Left ventricle myocardium superior (tissue), 1 donor: ENCODE measurements around the gene ZNF850. TPM values are rescaled to one million over a fixed set of nuclear protein-coding genes. Genes with fewer than 3 reads are reported as not detected.
"Not testable (repeated sequence)": the region's sequence is repeated elsewhere in the genome, so short reads cannot be mapped to it uniquely, and the experiment has no call there.

Experiments
- ATAC-seq: fragments of 200-7000 bp; cut with Tn5 transposase; one replicate; pipeline ENCODE4 v1.9.1; 2020; ENCODE audit warnings: mild to moderate bottlenecking, moderate library complexity
- DNase-seq: peaks from one replicate; pipeline ENCODE4 v3.0.0-alpha.2; 2020
- intact Hi-C: fragments of 100-400 bp; cut with micrococcal nuclease; formaldehyde crosslinking; loops from one replicate; pipeline ENCODE4 v1.11.0; 2022
- long read RNA-seq: library from polyadenylated mRNA; unstranded; transcript quantifications from one replicate; pipeline ENCODE4 v2.0.0, GENCODE V29; 2021
- total RNA-seq: library from RNA; stranded (reverse); fragmentation: NEBNext Ultra II Directional; extraction: Animal tissue kit (Norgen Biotek cat#: 25700); gene quantifications from one replicate; pipeline ENCODE4 v1.2.1, GENCODE V29; 2021
- donor health status: DM: no; HTN: yes; CAD: no; lungs with severe emphysema.

The ZNF850 gene
- 5.6 TPM for total RNA-seq
- long read RNA-seq, full-length matches to known transcripts: 2 of 4 reads
- long read RNA-seq, partial matches to known transcripts: 0 of 4 reads
- long read RNA-seq, other reads (novel, unspliced or antisense): 2 of 4 reads

DNA sequence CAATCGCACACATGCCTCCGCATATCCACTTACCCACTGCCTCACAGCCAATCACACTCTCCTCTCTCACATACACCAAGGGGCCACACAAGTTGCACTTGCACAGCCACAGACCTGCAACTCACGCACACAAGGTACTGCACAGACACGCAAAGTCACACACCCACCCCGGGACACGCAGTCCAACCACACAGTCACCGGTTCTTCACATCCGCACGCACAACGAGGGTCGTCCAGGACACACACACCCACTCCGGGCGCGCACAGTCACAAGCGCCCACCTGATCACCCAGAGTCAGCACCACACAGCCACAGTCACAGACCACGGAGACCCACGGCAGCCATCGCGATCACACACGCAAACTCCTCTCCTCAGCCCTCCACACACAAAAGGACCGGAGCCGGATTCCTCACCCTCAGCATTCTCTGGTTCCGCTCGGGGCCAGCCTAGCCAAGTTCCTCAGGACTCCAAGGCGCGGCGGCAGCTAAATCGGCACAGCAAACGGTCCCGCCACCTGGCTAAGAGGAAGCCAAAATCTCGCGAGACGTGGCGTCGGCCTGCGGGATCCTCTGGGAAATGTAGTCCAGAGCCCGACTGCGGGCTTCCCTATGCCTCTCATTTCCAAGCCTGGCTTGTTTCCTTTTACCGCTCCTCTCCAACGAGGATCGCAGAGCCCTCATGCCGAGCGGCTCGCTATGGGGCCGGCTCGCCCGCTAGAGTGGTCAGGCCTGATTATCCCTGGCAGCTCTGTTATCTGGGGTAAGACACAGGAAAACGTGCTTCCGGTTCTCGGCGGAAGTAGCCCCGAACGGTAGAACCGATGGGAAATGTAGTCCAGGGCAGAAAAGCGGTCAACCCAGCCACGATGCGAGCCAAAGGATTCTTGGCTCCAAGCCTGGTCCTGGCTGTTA, at the start of gene ZNF850:
Gene ZNF850 (minus strand): TSS at position 497 of the 912 bp plus-strand sequence. CDS start 10,201 bp downstream, outside the sequence.
- DNase-seq (peak; percentile 98), ATAC-seq (peak; percentile 97)
- intact Hi-C loops: no loop called here

- no peak for ATAC-seq
- intact Hi-C loops: no loop called here
- no peak for DNase-seq
Observed at GRCh38 chr19:36821758-36822157, 49.2 kb upstream of the ZNF850 start.

GRCh38 chr19:36819130-36819630, 46.6 kb upstream of the ZNF850 start:
- ATAC-seq (no peak), DNase-seq (no peak)
- intact Hi-C loops: no loop called here

- no peak for ATAC-seq
- intact Hi-C loops: no loop called here
- no peak for DNase-seq
Observed at GRCh38 chr19:36807029-36807428, 34.4 kb upstream of the ZNF850 start.

GRCh38 chr19:36805364-36805763, 32.8 kb upstream of the ZNF850 start:
- ATAC-seq (no peak), DNase-seq (no peak)
- intact Hi-C loops: no loop called here

GRCh38 chr19:36797786-36798108, 25.1 kb upstream of the ZNF850 start:
- ATAC-seq: no peak

GRCh38 chr19:36796714-36796992, 24.0 kb upstream of the ZNF850 start:
- ATAC-seq (no peak), DNase-seq (no peak)
- intact Hi-C loops: no loop called here

More at GRCh38 chr19:36797786-36798108, 25.1 kb upstream of the ZNF850 start:
- intact Hi-C loops: no loop called here
- DNase-seq: no peak

GRCh38 chr19:36791420-36792141, 19.0 kb upstream of the ZNF850 start:
- peak; percentile 56 for DNase-seq
- intact Hi-C loops: not testable (repeated sequence)
- ATAC-seq: peak; percentile 100

- peak; percentile 59 for DNase-seq
- no peak for ATAC-seq
- intact Hi-C loops: no loop called here
Observed at GRCh38 chr19:36775768-36776167, 3.2 kb upstream of the ZNF850 start.

DNA sequence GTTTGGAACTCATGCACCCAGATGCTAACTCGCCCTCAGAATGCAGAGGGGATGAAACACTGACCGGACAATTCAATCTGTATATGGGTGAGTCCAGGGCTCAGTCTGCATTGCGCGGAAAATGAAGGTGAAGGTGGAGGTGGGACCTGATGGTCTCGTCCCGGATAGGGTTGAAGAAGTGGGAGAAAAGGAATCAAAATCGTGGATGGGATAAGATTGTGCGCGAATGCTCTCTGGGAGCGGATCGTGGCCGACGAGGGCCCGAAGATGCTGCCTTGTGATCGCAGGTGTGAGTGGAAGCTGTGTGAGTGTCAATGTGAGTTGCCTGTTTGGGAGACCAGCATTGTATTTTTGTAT, 594 bp upstream of the ZNF850 start:
- ATAC-seq: no peak
- intact Hi-C loops: no loop called here

GRCh38 chr19:36771261-36772231, 1.1 kb downstream of the ZNF850 start:
- intact Hi-C loops: no loop called here
- ATAC-seq (peak; percentile 55), DNase-seq (peak; percentile 65)

More for the DNA sequence above, 594 bp upstream of the ZNF850 start:
- DNase-seq: no peak

DNA sequence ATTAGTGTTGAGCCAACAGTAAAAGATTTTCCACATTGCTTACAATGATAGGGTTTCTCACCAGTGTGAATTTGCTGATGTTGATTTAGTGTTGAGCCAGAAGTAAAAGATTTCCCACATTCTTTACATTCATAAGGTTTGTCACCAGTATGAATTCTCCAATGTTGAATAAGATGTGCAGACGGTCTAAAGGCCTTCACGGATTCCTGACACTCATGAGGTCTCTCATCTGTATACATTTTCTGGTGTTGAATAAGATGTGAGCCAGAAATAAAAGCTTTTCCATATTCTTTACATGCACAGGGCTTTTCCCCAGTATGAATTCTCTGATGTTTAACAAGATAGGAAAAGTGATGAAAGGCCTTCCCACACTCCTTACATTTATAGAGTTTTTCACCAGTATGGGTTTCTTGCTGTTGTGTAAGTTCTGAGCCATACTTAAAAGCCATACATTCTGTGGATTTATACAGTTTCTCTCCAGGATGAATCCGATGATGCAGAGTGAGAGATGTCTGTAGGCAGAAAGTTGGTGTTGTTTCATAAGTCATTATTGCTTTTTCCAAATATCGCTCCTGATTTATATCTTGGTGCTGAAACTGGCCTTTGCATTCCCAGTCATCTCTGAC, 22.4 kb downstream of the ZNF850 start:
- no peak for DNase-seq
- ATAC-seq: no peak
- intact Hi-C loops: no loop called here

DNA sequence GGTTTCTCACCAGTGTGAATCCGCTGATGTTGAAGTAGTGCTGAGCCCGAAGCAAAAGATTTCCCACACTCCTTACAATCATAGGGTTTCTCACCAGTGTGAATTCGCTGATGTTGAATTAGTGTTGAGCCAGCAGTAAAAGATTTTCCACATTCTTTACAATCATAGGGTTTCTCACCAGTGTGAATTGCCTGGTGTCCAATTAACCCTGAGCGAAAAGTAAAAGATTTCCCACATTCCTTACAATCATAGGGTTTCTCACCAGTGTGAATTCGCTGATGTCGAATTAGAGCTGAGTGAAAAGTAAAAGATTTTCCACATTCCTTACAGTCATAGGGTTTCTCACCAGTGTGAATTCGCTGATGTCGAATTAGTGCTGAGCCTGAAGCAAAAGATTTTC, 23.0 kb downstream of the ZNF850 start:
- intact Hi-C loops, ATAC-seq: not testable (repeated sequence)

GRCh38 chr19:36748431-36749275, 24.0 kb downstream of the ZNF850 start:
- DNase-seq (no peak), ATAC-seq (no peak)
- intact Hi-C loops: no loop called here

More for the DNA sequence above, 23.0 kb downstream of the ZNF850 start:
- DNase-seq: not testable (repeated sequence)

GRCh38 chr19:36747750-36748149, 24.9 kb downstream of the ZNF850 start:
- intact Hi-C loops: no loop called here
- no peak for ATAC-seq

GRCh38 chr19:36745870-36746269, 26.7 kb downstream of the ZNF850 start:
- no peak for DNase-seq
- intact Hi-C loops: no loop called here
- ATAC-seq: no peak

More at GRCh38 chr19:36747750-36748149, 24.9 kb downstream of the ZNF850 start:
- DNase-seq: no peak

GRCh38 chr19:36736166-36736565, 36.4 kb downstream of the ZNF850 start:
- ATAC-seq, DNase-seq, intact Hi-C loops: not testable (repeated sequence)
